Right ventricle myocardium inferior (tissue), 1 donor: ENCODE results near the gene ZNRF1. TPM values are rescaled to one million over a fixed set of nuclear protein-coding genes. Genes with fewer than 3 reads are reported as not detected.
"Not testable (repeated sequence)": the region's sequence is repeated elsewhere in the genome, so short reads cannot be mapped to it uniquely, and the experiment has no call there.

Source experiments
- ATAC-seq: fragments of 200-7000 bp; cut with Tn5 transposase; one replicate; pipeline ENCODE4 v1.9.1; 2020; ENCODE audit warnings: mild to moderate bottlenecking, moderate library complexity
- DNase-seq: peaks from one replicate; pipeline ENCODE4 v3.0.0; 2021; ENCODE audit errors: missing footprints
- intact Hi-C: fragments of 100-400 bp; cut with DNase I; formaldehyde crosslinking; loops from one replicate; pipeline ENCODE4 v1.11.0; 2022
- total RNA-seq: library from RNA; stranded (reverse); fragmentation: NEBNext Ultra II Directional; extraction: Animal tissue kit (Norgen Biotek cat#: 25700); gene quantifications from one replicate; pipeline ENCODE4 v1.2.1, GENCODE V29; 2021
- donor health status: DM: no; HTN: yes; CAD: no; lungs with severe emphysema.

The ZNRF1 gene
- total RNA-seq, 1 donor from 2014 or later, result 27.2 TPM

DNA sequence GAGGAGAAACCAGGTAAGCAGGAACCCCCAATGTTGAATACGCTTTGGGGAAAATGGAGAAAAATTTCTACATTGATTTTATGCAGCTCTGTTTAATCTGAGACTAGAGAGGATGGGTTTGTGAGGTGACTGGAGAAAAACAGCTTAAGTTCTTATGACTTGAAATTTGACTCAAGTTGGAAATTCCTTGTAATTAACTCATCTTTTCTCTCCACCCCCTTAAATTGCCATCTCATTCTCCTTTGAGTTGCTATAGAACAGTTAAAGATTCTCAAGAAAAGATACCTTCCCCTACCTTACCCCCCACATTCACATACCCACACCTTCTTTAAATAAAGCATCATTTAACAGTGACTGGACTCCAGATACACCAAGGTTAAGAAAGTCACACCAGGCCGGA, 24.2 kb downstream of the ZNRF1 start:
- no peak for ATAC-seq

DNA sequence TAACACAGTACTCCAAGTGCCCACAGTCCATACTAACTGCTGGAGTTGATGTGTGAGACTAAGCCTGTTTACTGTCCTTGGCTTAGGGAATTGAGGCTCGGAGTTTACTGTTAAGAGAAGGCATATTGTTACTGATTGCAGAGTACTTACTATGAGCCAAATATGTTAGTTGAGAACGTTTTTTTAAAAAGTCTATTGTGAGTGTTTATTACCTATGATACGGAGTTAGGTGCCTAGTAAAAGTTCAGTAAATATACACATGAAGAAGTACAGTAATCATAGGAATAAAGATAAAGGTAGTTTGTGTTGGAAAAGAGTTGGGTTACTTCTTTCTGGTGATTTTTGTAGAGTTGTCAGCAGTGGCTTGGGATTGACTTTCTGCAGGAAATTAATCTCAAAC, 25.4 kb downstream of the ZNRF1 start:
- DNase-seq, result no peak
- intact Hi-C loops, result no loop called here
- ATAC-seq, result no peak

More for the DNA sequence above, 24.2 kb downstream of the ZNRF1 start:
- intact Hi-C loops, result no loop called here
- no peak for DNase-seq

DNA sequence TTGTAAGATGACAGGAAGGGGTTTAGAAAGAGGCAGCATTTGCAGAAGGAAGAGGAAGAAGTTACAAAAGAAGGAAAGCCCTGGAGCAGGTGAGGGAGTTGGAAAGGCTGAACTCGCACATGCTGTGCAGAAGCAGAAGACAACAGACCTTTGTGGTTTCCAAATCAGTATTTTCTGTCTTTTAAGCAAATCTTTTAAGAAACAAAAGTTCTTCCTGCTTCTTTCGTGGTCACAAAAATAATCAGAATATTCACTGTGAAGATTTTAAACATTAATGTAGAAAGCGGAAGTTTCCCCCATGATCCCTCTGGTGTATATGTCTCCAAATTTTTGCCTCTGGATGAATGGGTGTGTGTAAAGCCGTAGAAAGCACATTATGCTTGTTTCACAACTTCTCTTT, 25.8 kb downstream of the ZNRF1 start:
- DNase-seq (no peak), ATAC-seq (no peak)
- intact Hi-C loops, result no loop called here

DNA sequence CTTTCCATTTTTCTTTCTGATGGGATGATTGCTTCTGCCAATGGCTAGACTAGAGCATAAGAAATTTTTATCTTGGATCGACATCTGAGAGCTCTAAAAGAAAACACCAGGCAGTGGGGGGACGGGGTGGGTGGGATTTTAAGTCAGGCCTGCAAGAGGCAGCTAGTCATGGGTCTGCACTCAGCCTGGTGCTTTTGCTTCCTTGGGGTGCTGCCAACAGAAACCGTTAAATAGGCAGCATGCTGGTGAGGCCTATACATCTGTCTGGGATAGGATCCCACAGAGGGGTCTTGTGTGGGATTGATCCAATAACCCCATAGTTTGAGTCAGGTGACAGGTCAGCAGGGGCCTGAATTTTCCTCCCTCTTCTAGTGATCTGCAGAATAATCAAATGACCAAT, 26.9 kb downstream of the ZNRF1 start:
- intact Hi-C loops, result no loop called here

DNA sequence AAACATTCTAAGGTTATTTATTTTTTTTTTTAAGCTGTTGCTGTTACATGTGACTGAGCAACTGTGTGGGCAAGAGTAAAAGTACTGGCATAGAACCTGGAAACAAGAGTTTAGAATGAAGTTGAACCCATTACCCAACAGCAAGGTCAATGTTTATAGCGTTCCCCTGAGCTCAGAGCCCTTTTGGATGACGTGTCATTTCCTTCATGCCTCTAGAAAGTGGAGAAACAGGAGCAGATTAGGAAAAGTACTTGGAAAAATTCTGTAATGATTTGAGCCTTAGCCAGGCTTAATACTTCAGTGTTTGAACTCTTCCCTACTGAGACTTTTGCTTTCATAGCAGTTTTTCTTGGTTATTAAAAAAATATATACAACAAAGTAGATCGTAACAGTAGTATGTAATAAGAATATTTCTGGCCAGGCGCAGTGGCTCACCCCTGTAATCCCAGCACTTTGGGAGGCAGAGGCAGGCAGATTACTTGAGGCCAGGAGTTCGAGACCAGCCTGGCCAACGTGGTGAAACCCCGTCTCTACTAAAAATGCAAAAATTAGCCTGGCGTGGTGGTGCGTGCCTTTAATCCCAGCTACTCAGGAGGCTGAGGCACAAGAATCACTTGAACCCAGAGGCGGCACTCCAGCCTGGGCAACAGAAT, 27.5 kb downstream of the ZNRF1 start:
- intact Hi-C loops, DNase-seq: not testable (repeated sequence)

More for the DNA sequence above, 26.9 kb downstream of the ZNRF1 start:
- DNase-seq (no peak), ATAC-seq (no peak)

DNA sequence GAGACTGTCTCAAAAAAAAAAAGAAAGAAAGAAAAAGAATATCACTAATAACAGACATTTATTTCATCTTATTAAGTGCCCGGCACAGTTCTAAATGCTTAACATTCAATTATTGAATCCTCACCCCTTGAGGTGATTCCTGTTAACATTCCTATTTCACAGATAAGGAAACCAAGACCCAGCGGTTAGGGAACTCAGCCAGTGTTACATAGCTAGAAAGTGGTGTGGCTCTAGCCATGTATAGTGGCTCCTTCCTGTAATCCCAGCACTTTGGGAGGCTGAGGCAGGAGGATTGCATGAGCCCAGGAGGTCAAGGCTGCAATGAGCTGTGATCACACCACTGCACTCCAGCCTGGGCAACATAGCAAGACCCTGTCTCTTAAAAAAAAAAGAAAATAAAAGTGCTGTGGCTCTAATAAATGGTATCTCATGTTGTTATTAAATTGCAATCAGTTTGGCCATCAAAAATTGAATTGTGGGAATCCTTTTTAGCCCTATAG, 28.1 kb downstream of the ZNRF1 start:
- ATAC-seq, result no peak
- no peak for DNase-seq
- intact Hi-C loops, result no loop called here

More for the DNA sequence above, 27.5 kb downstream of the ZNRF1 start:
- peak; percentile 89 for ATAC-seq

DNA sequence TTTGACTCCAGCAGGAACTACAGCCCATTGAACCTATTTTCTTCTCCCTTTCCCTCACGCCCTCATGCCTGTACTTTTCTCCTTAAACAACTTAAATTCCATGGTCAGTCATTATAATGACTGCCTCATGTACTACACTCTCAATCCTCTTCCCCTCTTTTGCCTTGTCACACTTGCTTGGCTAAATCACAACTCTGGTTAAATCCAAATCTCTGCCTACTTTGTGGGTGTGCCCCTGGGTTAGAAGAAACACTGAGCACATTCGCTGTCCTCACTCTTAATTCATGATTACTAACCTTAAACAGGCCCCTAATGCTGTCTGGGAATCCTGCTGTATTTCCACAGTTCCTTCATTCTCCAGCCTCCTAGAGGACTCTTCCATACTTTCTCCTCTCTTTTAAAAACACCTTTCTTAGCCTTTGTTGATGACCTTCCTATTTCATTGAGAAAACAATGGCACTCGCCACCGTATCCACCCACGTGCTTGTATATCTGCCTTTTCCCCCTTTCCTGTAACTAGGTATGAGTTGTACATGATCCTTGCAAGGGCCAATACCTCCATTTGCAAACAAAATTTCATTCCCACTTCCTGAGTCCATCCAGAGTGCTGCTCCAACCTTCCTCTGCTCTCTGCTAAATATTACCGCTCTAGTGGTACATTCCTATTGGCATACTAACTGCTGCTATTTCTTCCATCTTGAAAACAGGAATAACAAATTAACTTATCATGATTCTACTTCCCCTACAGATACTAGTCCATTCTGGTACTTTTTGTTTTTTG, 28.9 kb downstream of the ZNRF1 start:
- intact Hi-C loops, result no loop called here
- no peak for ATAC-seq

DNA sequence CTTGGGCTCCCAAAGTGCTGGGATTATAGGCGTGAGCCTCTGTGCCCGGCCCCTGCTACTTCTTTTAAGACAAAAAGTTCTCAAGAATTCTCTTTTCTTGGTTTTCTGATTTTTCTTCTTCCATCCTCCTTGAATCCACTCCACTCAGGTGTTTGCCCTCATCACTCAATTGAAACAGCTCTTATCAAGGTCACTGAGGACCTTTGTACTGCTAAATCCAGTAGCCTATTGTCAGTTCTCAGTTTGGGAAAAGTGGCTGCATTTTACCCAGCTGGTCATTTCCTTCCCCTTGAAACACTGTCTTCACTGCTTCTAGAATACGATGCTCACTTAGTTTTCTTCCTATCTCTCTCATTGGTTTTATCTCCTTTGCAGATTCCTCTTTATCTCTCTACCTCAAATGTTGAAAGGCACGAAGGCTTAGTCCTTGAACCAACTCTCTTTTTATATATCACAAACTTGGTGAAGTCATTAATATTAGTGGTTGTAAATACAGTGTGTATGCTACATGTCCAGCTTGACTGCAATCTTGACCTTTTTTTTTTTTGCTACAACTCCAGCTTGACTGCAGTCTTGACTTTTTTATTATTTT, 29.8 kb downstream of the ZNRF1 start:
- intact Hi-C loops, result no loop called here
- no peak for ATAC-seq
- no peak for DNase-seq

More for the DNA sequence above, 28.9 kb downstream of the ZNRF1 start:
- no peak for DNase-seq

DNA sequence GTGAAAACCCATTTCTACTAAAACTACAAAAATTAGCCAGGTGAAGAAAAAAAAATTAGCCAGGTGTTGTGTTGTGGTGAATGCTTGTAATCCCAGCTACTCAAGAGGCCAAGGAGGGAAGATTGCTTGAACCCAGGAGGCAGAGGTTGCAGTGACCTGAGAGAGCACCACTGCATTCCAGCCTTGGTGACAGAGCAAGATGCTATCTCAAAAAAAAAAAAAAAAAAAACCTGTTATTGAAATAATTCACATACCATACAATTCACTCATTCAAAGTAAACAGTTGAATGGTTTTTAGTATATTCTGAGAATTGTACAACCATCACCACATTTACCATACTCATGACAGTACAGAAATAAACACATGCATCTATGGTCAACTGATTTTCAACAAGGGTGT, 31.0 kb downstream of the ZNRF1 start:
- no peak for ATAC-seq
- no peak for DNase-seq
- intact Hi-C loops, result no loop called here

DNA sequence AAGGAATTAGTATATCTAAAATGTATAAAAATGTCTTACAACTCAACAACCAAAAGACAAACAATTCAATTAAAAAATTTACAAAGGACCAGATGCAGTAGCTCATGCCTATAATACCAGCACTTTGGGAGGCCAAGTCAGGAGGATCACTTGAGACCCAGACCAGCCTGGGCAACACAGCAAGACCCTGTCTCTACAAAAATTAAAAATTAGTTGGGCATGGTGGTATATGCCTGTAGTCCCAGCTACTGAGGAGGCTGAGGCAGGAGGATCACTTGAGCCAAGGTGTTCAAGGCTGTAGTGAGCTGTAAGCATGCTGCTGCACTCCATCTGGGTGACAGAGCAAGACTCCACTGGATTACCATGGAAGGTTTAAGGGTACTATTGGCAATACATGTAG, 33.8 kb downstream of the ZNRF1 start:
- ATAC-seq, result no peak
- DNase-seq, result no peak
- intact Hi-C loops, result no loop called here

DNA sequence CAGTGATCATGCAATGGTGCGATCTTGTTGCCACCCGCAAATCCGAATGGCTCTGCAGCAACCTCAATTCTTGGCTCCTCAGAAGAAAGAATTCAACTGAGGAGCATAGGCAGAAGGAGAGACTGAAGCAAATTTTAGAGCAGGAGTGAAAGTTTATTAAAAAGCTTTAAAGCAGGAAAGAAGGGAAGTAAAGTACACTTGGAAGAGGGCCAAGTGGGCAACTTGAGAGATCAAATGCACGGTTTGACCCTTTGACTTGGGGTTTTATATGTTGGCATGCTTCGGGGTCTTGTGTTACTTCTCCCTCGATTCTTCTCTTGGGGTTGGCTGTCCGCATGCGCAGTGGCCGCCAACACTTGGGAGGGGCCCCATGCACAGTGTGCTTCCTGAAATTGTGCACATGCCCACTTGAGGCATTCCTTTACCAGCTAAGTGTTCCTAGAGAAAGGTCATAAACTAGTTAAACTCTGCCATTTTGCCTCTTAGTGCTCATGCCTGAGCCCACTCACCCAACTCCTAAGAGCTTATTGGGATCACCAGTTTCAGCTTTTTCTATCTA, 36.7 kb downstream of the ZNRF1 start:
- intact Hi-C loops, result no loop called here
- ATAC-seq, result no peak
- no peak for DNase-seq

DNA sequence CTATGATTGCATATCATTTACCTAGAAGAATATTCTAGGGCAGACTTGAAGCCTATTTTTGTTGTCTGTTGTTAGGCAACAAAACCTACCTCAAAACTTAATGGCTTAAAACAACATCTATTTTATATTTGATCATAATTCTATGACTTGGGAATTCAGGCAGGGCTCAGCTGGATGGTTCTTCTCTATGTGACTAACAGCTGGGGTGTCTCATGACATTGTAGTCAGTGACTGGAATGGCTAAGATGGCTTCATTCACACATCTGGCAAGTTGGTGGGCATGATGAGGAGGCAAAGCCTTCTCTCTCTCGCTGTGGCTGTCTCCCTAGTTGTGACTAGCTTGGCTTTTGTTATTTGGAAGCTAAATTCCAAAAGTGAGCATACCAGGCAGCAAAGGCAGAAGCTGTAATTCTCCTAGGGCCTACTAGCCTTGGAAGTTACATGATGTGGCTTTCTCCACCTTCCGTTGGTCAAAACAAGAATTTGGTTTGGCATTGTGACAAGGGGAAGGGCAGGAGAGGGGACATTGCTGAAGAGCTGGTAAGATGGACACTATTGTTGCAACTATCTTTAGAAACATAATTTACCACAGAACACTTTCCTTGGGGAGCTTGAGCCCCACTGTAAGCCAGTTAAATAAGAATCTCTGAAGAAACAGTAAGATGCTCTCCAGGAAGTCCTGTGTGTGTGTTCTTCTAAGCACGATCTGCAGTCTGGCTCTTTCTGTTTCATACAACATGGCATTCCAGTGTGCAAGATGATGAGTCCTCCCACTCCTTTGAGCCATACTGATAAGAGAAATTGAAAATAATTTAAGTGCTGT, 39.4 kb downstream of the ZNRF1 start:
- ATAC-seq, result no peak
- intact Hi-C loops, result no loop called here
- DNase-seq, result no peak

DNA sequence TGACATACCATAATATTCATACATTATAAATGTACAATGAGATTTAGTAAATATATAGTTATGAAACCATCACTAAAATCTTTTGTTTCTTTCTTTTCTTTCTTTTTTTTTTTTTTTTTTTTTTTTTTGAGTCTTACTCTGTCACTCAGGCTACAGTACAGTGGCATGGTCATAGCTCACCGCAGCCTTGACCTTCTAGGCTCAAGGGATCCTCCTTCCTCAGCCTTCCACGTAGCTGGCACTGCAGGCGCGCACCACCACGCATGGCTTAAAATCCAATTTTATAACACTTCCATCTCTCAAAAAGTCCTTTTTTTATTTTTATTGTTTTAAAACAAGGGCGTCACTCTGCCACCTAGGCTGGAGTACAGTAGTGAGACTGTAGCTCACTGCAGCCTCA, 41.1 kb downstream of the ZNRF1 start:
- intact Hi-C loops, result no loop called here
- no peak for ATAC-seq
- DNase-seq, result no peak

DNA sequence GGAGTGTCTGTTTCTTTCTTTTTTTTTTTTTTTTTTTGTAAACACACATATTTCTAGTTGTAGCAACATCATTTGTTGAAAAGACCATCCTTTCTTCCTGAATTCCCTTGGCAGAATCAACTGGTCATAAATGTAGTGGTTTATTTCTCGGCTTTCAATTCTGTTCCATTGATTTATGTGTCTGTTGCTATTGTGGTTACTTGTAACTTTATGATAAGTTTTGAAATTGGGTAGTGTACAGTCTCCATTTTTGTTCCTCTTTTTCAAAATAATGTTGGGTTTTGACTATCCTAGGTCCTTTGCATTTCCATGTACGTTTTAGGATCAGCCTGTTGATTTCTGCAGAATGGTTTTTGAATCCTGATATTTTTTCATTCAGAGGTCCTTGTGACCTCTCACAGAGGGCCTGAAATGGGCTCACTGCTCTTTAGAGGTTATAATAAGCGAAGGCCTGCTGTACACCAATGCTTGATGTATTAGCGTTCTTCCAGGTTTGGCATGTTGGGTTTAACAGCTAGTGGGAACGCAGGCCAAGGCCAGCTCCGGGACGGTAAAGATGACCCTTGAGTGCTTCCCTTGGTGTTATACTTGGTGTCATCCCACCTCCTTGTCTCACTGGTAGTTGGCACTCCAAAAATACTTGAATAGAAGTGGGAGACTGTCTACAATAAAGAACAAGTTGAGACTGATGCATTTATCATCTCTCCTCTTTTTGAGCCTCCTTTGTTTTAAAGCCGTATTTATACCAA, 43.8 kb downstream of the ZNRF1 start:
- intact Hi-C loops, result no loop called here
- no peak for ATAC-seq
- DNase-seq, result no peak

DNA sequence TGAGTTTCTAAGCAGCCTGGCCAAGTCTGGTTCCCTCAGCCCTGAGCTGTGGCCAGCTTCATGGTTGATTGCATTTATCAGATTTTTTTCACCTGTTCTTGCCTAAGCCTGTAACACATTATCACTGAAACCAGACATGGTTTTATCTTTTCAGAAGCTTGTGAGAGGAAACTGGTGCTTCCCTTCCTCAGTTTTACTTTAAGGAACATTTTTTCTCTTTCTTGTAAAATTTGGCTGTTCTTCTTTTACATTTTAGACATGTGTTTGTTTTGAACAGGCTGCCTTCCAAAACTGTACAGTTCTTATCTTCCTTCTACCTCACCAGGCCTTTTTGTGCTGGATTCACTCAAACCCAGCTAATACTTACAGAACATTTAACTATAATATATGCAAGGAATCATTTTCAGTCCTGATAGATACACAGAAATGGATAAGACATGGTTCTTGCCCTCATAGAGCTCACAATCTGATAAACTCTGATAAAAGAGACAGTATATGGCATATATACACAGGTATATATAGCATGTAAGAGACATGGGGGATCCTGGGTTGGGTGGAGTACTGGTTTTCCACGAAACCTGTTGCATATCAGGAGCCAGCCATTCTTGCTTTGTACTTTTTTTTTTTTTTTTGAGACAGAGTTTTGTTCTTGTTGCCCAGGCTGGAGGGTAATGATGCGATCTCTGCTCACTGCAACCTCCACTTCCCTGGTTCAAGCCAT, 44.5 kb downstream of the ZNRF1 start:
- intact Hi-C loops, result no loop called here
- no peak for ATAC-seq
- DNase-seq, result no peak

DNA sequence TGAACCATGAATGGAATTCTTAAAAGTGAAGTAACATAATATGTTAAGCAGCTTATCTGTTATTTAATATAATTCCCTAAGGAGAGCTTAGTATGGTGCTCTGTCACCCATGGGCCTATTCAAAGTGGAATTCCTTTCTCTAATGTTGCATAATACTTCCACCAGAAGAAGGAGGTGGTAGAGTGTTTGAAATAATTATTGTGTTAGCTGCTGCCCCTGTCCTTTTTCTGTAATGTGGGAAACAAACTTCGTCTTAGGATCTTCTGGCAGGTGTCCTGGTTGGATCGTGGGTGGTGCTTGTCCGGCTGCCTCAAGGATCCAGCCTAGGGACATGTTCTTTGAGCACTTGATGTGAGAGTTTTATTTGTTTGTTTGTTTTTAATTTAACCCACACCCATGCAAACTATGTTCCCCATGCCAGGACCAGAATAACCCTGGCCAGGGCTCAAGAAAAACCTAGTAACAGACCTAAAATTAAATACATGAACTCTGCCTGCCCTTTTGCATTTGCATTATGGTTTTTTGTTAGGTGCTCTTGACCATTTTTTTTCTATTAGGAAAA, 46.1 kb downstream of the ZNRF1 start:
- ATAC-seq (peak; percentile 70), DNase-seq (no peak)
- intact Hi-C loops, result loop anchor here (1.0 to 2.0 kb wide), 3 partner anchors 42 to 66 kb away; partner anchors contain the start of gene ZNRF1

DNA sequence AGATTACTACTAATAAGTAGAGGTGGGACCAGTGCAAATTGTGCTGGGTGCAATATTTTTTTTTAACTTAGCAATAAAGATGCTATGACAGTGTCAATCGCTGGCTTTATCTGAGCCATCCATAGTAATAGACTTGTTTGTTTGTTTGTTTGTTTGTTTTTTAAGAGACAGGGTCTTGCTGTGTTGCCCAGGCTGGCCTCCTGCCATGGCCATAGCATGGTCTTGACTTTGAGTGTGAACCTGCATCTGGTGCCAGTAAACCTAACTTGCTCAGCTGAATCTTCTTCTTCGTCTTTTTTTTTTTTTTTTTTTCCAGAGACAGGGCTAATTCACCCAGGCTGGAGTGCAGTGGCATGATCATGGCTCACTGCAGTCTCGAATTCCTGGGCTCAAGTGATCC, 46.6 kb downstream of the ZNRF1 start:
- DNase-seq (no peak), ATAC-seq (no peak)
- intact Hi-C loops, result loop anchor here (2.0 kb wide), 2 partner anchors 47 to 65 kb away; partner anchors contain the start of gene ZNRF1
